ENCODE results near the gene CPA5.

The CPA5 gene

DNA sequence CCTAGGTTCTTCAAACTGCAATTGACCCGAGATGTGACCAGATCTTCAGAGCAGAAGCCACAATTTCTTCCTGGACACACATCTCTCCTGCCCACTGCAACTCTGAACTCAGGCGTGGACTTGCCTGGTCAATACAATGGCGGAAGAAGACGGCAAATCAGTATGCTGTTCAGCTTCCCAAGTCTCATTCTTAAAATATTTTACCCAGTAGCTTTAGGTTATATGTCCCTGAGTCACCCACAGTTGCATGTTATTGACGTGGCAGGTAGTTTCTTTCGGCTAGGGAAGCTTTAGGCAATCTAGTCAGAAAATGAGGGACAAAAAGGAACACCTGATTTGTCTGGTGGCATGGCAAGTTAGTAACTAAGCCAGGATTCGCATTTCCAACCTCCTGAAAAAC lies 73.7 kb downstream of the CPA5 start:
- DNase-seq (ENCODE audit: low spot score in 2 of 2) = no peak
- Histone ChIP-seq H3K27me3 (ENCODE audit: low read depth) (no peaks in the 10 kb centered on the region), H3K4me1 (peaks cover 4% of the 10 kb centered on the region; the same call in 1 of the 2 replicates), H3K9me3 (no peaks in the 10 kb centered on the region), H3K4me3 (no peak overlapping the region), H3K36me3 (replicated peaks) (no peaks in the 10 kb centered on the region)
- in situ Hi-C loops (cut with MboI; ENCODE audit: low sequenced_read_pairs) = no loop called here
